NOMO-1 treated with dmso at 0.1 percent for 144 hours (cell line): ENCODE results near the gene BCAS2.
"Not testable (repeated sequence)": the region's sequence is repeated elsewhere in the genome, so short reads cannot be mapped to it uniquely, and the experiment has no call there.

Experiments used
- DNase-seq: peaks from one replicate; lab custom pipeline; 2025; ENCODE audit not compliant: unreplicated experiment; lab: John Stamatoyannopoulos, UW

Gene BCAS2

GRCh38 chr1:114581335-114582287 lies at the start of gene BCAS2:
Gene BCAS2 (minus strand): TSS chr1:114581615. CDS start chr1:114581591, 24 bp downstream.
- DNase-seq: peak; percentile 95

DNA sequence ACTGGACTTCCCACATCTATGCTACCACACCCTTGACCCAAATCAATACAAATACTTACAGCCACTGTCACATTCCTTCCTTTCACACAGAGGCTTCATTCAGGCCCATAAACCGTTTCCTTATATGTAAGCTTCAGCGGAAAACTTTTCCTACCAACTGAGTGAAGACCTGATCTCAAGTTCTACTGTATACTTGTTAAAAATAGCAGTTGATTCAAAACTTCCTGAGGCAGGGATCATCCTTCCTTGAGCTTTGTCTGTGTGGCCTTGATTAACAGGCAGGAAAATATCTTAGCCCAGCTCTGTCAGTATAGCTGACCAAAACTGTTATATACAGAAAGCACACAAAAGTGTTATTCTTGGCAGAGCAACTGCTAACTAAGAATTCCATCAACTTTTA lies 45.7 kb upstream of the BCAS2 start:
- no peak for DNase-seq

DNA sequence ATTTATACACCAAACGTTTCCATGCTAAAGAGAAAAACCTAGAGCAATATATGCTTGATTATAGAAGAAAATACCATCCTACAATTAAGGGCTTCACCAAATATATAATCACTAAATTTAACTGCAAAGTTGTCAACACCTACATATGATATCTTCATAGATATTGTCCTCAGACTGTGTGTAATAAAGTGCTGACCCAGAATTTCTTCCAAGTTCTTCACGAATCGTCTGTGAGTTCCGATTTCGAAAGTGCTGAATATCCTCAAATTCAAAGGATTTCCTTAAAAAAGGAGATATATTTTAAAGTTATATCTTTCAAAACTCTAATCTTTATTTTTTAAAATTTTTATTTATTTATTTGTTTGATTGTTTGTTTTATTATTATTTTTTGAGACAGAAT lies 41.9 kb upstream of the BCAS2 start:
- DNase-seq: no peak

DNA sequence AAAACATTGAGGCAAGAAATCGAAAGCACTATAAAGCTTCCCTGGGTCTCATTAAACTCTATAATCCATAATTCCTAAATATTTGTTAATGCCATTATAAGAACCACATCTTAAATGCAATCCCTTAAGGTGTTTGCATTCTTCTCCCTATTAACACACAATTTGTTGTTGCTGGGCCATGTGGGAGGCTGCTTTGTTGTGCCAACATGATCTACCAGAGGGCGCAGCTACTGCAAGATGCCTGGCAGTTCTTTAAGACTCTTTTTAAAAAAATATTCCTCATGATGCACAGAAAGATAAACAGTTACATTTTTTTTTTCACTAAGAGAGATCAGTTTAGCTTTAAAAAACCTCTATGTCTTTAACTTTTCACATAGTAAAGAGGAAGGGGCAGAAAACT lies 39.0 kb upstream of the BCAS2 start:
- DNase-seq: no peak

GRCh38 chr1:114618606-114619005 lies 37.2 kb upstream of the BCAS2 start:
- DNase-seq: no peak

GRCh38 chr1:114610546-114611245 lies 29.3 kb upstream of the BCAS2 start:
- DNase-seq: no peak

GRCh38 chr1:114609826-114610225 lies 28.4 kb upstream of the BCAS2 start:
- DNase-seq: no peak

- DNase-seq: no peak
Observed at GRCh38 chr1:114609026-114609425, 27.6 kb upstream of the BCAS2 start.

DNA sequence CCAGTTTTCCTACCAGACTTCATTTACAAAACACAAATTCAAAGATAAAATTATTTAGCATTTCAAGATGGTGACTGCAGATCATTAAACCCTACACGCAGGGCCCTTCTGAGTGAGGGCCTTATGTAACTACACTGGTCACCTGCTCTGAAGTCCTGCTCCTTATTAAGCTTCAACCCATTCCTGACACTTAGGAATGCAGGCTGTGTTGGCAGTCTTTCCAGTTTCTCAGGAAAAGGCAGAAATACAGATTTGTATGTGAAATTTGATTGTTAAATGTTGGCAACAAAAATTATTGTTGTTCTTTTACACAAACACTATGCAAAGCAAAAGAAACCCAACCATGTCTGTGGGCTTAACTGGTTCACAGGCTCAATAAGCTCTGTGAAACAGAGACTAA lies 25.8 kb upstream of the BCAS2 start:
- DNase-seq: no peak

DNA sequence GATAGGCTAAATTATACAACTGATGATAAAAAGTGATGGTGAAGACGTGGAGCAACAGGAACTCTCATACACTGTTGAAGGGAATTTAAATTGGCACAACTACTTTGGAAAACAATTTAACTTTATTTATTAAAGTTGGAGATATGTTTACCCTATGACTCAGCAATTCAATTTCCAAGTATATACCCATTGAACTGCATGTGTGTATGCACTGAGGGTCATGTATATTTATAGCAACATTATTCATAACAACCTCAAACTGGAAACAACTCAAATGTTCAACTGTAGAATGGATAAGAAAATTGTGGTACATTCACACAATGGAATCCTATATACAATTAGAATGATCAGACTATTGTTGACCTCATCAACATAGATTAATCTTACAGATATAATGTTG lies 16.5 kb upstream of the BCAS2 start:
- DNase-seq: no peak

DNA sequence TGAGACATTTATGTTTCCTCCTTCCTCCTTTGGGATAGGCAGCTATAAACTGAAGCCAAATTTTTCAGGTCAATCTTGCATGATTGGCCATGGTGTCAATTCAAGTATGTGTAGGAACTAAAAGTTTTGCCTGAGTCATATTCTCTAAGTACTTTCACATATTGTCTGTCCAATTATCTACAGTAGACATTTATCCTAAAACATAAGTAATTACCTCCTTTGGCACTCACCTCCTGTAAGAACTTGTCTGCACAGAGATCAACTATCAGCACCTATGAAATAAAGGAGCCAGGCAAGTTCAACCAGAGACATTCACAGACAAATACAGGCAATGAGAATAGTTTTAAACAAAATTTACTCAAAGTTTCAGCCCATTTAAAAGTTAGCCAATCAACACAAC lies 14.2 kb upstream of the BCAS2 start:
- no peak for DNase-seq

DNA sequence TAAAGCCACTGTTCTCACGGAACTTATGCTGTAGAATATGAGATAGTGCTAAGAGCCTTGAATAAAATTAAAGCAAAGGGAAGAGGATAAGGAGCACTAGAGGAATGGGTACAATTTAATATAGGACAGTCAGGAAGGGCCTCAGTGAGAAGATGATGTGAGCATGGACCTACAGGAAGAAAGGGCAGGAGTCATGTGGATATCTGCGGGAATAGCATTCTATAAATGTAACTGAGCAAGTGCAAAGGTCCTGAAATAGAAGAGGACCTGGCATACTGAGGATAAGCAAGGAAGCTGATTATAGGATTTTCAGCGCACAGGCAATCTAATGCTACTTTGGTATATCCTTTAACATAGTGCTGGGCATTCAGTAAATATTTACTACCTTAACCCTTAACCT lies 12.6 kb upstream of the BCAS2 start:
- DNase-seq: no peak

- no peak for DNase-seq
Observed at GRCh38 chr1:114589122-114589521, 7.7 kb upstream of the BCAS2 start.

GRCh38 chr1:114588196-114588689 lies 6.8 kb upstream of the BCAS2 start:
- no peak for DNase-seq

GRCh38 chr1:114587203-114587991 lies 6.0 kb upstream of the BCAS2 start:
- no peak for DNase-seq

GRCh38 chr1:114586513-114587047 lies 5.2 kb upstream of the BCAS2 start:
- no peak for DNase-seq

- DNase-seq: no peak
Observed at GRCh38 chr1:114585231-114585630, 3.8 kb upstream of the BCAS2 start.

DNA sequence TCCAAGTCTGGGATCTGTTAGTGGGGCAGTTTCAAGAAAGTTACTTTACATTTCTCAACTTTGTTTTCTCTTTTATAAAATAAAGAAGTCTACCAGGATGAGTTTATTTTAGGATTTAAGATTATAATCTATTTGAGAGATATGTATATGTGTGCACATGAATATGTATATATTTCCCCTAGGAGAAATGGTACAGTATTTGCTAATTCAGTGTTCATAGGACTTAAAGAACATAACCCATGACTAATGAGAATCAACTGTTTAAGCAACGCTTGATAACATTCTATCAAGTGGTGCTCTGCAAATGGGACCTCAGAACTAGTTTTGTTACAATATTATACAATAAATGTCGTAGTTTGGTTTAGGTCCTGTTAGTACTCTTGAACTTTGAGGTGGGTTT lies 7.0 kb downstream of the BCAS2 start:
- no peak for DNase-seq

- no peak for DNase-seq
Observed at GRCh38 chr1:114564141-114564540, 17.3 kb downstream of the BCAS2 start.

DNA sequence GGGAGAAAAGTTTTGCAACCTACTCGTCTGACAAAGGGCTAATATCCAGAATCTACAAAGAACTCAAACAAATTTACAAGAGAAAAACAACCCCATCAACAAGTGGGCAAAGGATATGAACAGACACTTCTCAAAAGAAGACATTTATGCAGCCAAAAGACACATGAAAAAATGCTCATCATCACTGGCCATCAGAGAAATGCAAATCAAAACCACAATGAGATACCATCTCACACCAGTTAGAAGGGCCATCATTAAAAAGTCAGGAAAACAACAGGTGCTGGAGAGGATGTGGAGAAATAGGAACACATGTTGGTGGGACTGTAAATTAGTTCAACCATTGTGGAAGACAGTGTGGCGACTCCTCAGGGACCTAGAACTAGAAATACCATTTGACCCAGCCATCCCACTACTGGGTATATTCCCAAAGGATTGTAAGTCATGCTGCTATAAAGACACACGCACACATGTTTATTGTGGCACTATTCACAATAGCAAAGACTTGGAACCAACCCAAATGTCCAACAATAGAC lies 18.4 kb downstream of the BCAS2 start:
- DNase-seq: not testable (repeated sequence)

DNA sequence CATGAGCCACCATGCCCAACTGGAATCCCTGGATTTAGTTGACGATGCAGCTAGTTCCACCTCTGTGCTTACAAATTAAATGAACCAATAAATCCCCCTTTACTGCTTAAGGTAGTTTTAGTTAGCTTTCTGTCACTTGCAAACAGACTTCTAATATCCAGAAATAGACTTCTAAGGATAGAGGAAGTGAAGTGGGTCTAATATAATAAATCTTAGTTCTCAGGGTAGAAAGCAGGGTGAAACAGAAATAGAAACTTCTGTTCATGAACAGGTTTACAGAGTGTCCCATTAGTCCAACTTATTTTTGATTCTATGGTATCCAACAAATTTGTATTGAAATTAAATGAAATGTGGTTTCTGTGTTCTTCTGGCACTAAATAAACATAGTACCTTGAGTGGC lies 20.1 kb downstream of the BCAS2 start:
- DNase-seq: no peak
